ENCODE results near the gene EBLN1. TPM values are rescaled to one million over a fixed set of nuclear protein-coding genes. Genes with fewer than 3 reads are reported as not detected.
A peak's percentile ranks its signal among the peaks of the same experiment; 100 is the strongest.

The EBLN1 gene
- total and polyA plus RNA-seq, 9 of the 15 experiments (the other 6 are each of a cell fraction or from before 2014, with no cell fraction given), result 0.06 to 3.1 (median 0.80) TPM

DNA sequence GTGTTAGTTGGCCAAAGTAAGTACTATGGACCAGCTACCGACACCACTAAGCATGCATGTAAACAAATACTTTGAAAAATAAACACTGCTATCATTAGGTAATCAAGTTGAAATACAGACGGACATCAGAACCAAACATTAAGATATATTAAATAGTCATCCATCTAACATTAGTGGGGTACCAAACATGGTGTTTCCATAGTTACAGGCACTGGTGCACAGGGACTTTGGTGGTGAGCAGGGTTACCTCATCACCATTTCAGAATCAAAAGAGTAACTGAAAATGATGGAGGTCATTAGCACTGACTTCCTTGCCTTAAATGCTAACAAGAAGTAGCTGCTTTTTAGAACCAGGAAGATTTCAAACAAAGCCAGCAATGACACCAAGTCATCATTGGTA lies 23.9 kb downstream of the EBLN1 start:
- TF ChIP-seq, protein P1, sequence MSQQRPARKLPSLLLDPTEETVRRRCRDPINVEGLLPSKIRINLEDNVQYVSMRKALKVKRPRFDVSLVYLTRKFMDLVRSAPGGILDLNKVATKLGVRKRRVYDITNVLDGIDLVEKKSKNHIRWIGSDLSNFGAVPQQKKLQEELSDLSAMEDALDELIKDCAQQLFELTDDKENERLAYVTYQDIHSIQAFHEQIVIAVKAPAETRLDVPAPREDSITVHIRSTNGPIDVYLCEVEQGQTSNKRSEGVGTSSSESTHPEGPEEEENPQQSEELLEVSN (IDR thresholded peaks at IDR 0.05; ENCODE audit: borderline replicate concordance in 1 of 2, extremely low read depth in 1 of 2, insufficient read depth in 1 of 2, insufficient read length in 1 of 2, low read depth in 1 of 2, low read length in 1 of 2, poor library complexity in 1 of 2, severe bottlenecking in 1 of 2), result no peak
- TF ChIP-seq ZNF184 (CRISPR knock-in tag; IDR thresholded peaks at IDR 0.05) (no peak), HLTF (IDR thresholded peaks at IDR 0.05) (no peak), RFX1 (IDR thresholded peaks at IDR 0.05) (peak; percentile 54), FUS (optimal IDR thresholded peaks at IDR 0.05; ENCODE audit: low read depth, low read length) (no peak)
- in situ Hi-C loops (cut with MboI) (no loop called here), intact Hi-C loops (cut with micrococcal nuclease) (no loop called here)
- Histone ChIP-seq H3K27ac (ENCODE audit: extremely low read depth, low read depth, low read length) (no peak overlapping the region), H3K36me3 (ENCODE audit: control insufficient read depth, insufficient read depth, low read length) (no peaks in the 10 kb centered on the region), H3K4me1 (replicated peaks in 1 of 2; ENCODE audit: control insufficient read depth in 2 of 2, insufficient read depth in 2 of 2, low read length in 2 of 2) (no peaks in the 10 kb centered on the region), H3K9me3 (replicated peaks; ENCODE audit: control insufficient read depth, insufficient read depth, low read depth, low read length) (no peaks in the 10 kb centered on the region), H3K9me1 (ENCODE audit: control insufficient read depth, insufficient read depth, low read length) (no peaks in the 10 kb centered on the region), H2AFZ (ENCODE audit: low read depth, low read length) (no peak overlapping the region), H3K27me3 (ENCODE audit: control insufficient read depth in 2 of 2, insufficient read depth in 2 of 2, low read length in 2 of 2) (no peaks in the 10 kb centered on the region), H3K4me2 (ENCODE audit: insufficient read depth, low read length) (no peak overlapping the region), H3K9ac (ENCODE audit: insufficient read depth in 1 of 2, low read depth in 2 of 2, low read length in 2 of 2) (no peak overlapping the region), H3K4me3 (no peak overlapping the region), H4K20me1 (replicated peaks; ENCODE audit: control insufficient read depth, insufficient read depth, low read length) (no peaks in the 10 kb centered on the region), H3K79me2 (ENCODE audit: control insufficient read depth, insufficient read depth, low read length) (no peaks in the 10 kb centered on the region)
- ChIA-PET CTCF (ENCODE audit: low intra/inter-chr PET ratio) (no interaction called here), POLR2A (interaction anchor here (1.3 kb wide), 1 partner anchor 10 kb away, joined by 8 read pairs; no protein-coding TSS in a partner anchor)
- ATAC-seq (no peak), FAIRE-seq (no peak), DNase-seq (ENCODE audit: extremely low read depth in 1 of 4, low spot score in 3 of 4) (no peak)
- WGBS (ENCODE audit: insufficient coverage, low coverage, missing lambda C conversion rate), result 13% methylated on average over 2 of the region's 2 CpGs
- no TSS peak for BruUV-seq (replicated peaks)

DNA sequence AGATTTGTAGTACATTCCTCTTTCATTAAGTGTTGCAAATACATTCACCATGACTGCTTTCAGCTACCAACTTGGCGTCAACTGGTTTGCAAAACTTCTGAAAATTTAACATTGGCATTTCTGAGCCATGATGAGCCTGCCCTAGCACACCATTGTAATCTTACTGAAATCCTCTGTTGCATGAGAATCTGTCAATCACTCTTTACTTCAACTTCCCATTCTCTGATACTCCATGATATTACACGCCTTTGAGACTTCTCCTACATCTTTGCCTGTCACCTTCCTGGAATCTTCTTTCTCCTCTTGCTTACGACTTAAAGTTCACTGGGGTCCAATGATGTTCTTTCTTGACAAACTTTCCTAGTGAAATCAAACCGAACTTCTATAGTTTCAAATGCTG lies 32.2 kb downstream of the EBLN1 start:
- in situ Hi-C loops (cut with MboI), result no loop called here
- peak overlapping the region; percentile 24; the same call in 1 of the 2 replicates for H2AFZ ChIP-seq (ENCODE audit: low read depth, low read length)
- CTCF ChIA-PET (ENCODE audit: low intra/inter-chr PET ratio), result no interaction called here
- no peaks in the 10 kb centered on the region for H3K36me3 ChIP-seq (ENCODE audit: control insufficient read depth, insufficient read depth, low read length)
- DNase-seq (ENCODE audit: extremely low read depth in 1 of 4, low spot score in 3 of 4) (no peak), ATAC-seq (no peak), FAIRE-seq (no peak)
- no peaks in the 10 kb centered on the region for H3K9me3 ChIP-seq (replicated peaks; ENCODE audit: control insufficient read depth, insufficient read depth, low read depth, low read length)
- no peaks in the 10 kb centered on the region; a peak in 1 of 5 replicates for H3K27me3 ChIP-seq (ENCODE audit: control insufficient read depth in 2 of 2, insufficient read depth in 2 of 2, low read length in 2 of 2)
- H3K4me1 ChIP-seq (replicated peaks in 1 of 2; ENCODE audit: control insufficient read depth in 2 of 2, insufficient read depth in 2 of 2, low read length in 2 of 2), result no peaks in the 10 kb centered on the region; a peak in 1 of 5 replicates
- 18% methylated on average over 4 of the region's 4 CpGs for WGBS (ENCODE audit: insufficient coverage, low coverage, missing lambda C conversion rate)
- no peak overlapping the region for H3K9ac ChIP-seq (ENCODE audit: insufficient read depth in 1 of 2, low read depth in 2 of 2, low read length in 2 of 2)
- no peak overlapping the region for H3K27ac ChIP-seq (ENCODE audit: extremely low read depth, low read depth, low read length)
- no peak overlapping the region for H3K4me3 ChIP-seq
- H3K4me2 ChIP-seq (ENCODE audit: insufficient read depth, low read length), result no peak overlapping the region
- H3K9me1 ChIP-seq (ENCODE audit: control insufficient read depth, insufficient read depth, low read length), result no peaks in the 10 kb centered on the region
- H3K79me2 ChIP-seq (ENCODE audit: control insufficient read depth, insufficient read depth, low read length), result no peaks in the 10 kb centered on the region
- no peaks in the 10 kb centered on the region for H4K20me1 ChIP-seq (replicated peaks; ENCODE audit: control insufficient read depth, insufficient read depth, low read length)
- TF ChIP-seq MEIS2 (IDR thresholded peaks at IDR 0.05; ENCODE audit: partially characterized antibody) (peak; percentile 63), NR2C2 (CRISPR knock-in tag; IDR thresholded peaks at IDR 0.05) (no peak), NR2C2 (tag; IDR thresholded peaks at IDR 0.05) (no peak)
- TF ChIP-seq, protein P2, sequence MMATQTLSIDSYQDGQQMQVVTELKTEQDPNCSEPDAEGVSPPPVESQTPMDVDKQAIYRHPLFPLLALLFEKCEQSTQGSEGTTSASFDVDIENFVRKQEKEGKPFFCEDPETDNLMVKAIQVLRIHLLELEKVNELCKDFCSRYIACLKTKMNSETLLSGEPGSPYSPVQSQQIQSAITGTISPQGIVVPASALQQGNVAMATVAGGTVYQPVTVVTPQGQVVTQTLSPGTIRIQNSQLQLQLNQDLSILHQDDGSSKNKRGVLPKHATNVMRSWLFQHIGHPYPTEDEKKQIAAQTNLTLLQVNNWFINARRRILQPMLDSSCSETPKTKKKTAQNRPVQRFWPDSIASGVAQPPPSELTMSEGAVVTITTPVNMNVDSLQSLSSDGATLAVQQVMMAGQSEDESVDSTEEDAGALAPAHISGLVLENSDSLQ (IDR thresholded peaks at IDR 0.05), result peak; percentile 85
- no TSS peak for BruUV-seq (replicated peaks)
- intact Hi-C loops (cut with micrococcal nuclease), result loop anchor here (10.0 kb wide), 1 partner anchor 171 kb away; no protein-coding TSS in a partner anchor
- POLR2A ChIA-PET, result no interaction called here

Data from K562 (cell line).